Duodenal mucosa (tissue), 2 donors: ENCODE measurements around the gene NPTXR.

Source experiments
- H3K27ac ChIP-seq: one replicate; pipeline ENCODE4 v1.7.0; 2013; ENCODE audit warnings: low read depth, low read length
- H3K27me3 ChIP-seq, 2 donors: one replicate each; pipeline ENCODE4 v1.7.0; 2013; ENCODE audit warnings: low read length in 2 of 2, control low read depth in 1 of 2; ENCODE audit not compliant: insufficient read depth in 2 of 2, control insufficient read depth in 1 of 2
- H3K36me3 ChIP-seq, 2 donors: one replicate each; pipeline ENCODE4 v1.7.0; 2013; ENCODE audit warnings: low read length in 2 of 2, control low read depth in 1 of 2; ENCODE audit not compliant: insufficient read depth in 2 of 2, control insufficient read depth in 1 of 2
- H3K4me1 ChIP-seq, 2 donors: one replicate each; pipeline ENCODE4 v1.7.0; 2013; ENCODE audit warnings: low read length in 2 of 2, control low read depth in 1 of 2; ENCODE audit not compliant: insufficient read depth in 2 of 2, control insufficient read depth in 1 of 2
- H3K4me3 ChIP-seq, 2 donors: one replicate each; pipeline ENCODE4 v1.7.0; 2013; ENCODE audit warnings: low read length in 2 of 2, low read depth in 1 of 2
- H3K9ac ChIP-seq, 2 donors: one replicate each; pipeline ENCODE4 v1.7.0; 2013; ENCODE audit warnings: low read length in 2 of 2, low read depth in 1 of 2
- H3K9me3 ChIP-seq, 2 donors: one replicate each; pipeline ENCODE4 v1.7.0; 2013; ENCODE audit warnings: low read length in 2 of 2, control low read depth in 1 of 2; ENCODE audit not compliant: control insufficient read depth in 1 of 2

NPTXR gene

GRCh38 chr22:38831166-38831945, 12.5 kb downstream of the NPTXR start:
- Histone ChIP-seq H3K27ac (no peak overlapping the region), H3K9ac (no peak overlapping the region), H3K4me1 (no peaks in the 10 kb centered on the region), H3K4me3 (no peak overlapping the region), H3K27me3 (no peaks in the 10 kb centered on the region), H3K9me3 (no peaks in the 10 kb centered on the region), H3K36me3 (no peaks in the 10 kb centered on the region)

GRCh38 chr22:38830845-38831108, 13.1 kb downstream of the NPTXR start:
- no peaks in the 10 kb centered on the region for H3K9me3 ChIP-seq
- no peak overlapping the region for H3K27ac ChIP-seq
- H3K36me3 ChIP-seq: no peaks in the 10 kb centered on the region
- no peak overlapping the region for H3K4me3 ChIP-seq
- no peaks in the 10 kb centered on the region for H3K4me1 ChIP-seq
- H3K27me3 ChIP-seq: no peaks in the 10 kb centered on the region
- H3K9ac ChIP-seq: no peak overlapping the region

- no peak overlapping the region for H3K4me3 ChIP-seq
- H3K27me3 ChIP-seq: no peaks in the 10 kb centered on the region
- H3K9me3 ChIP-seq: no peaks in the 10 kb centered on the region
- H3K27ac ChIP-seq: no peak overlapping the region
- H3K4me1 ChIP-seq: no peaks in the 10 kb centered on the region
- H3K9ac ChIP-seq: no peak overlapping the region
- no peaks in the 10 kb centered on the region for H3K36me3 ChIP-seq
Measured at GRCh38 chr22:38830026-38830844, 13.6 kb downstream of the NPTXR start.

- H3K9ac ChIP-seq: no peak overlapping the region
- no peaks in the 10 kb centered on the region for H3K4me1 ChIP-seq
- H3K36me3 ChIP-seq: no peaks in the 10 kb centered on the region
- H3K9me3 ChIP-seq: no peaks in the 10 kb centered on the region
- H3K27me3 ChIP-seq: no peaks in the 10 kb centered on the region
- H3K4me3 ChIP-seq: no peak overlapping the region
- H3K27ac ChIP-seq: no peak overlapping the region
Measured at GRCh38 chr22:38829485-38829884, 14.3 kb downstream of the NPTXR start.

GRCh38 chr22:38828616-38829205, 15.1 kb downstream of the NPTXR start:
- Histone ChIP-seq H3K9ac (no peak overlapping the region), H3K27ac (no peak overlapping the region), H3K4me1 (no peaks in the 10 kb centered on the region), H3K27me3 (no peaks in the 10 kb centered on the region), H3K9me3 (no peaks in the 10 kb centered on the region), H3K36me3 (no peaks in the 10 kb centered on the region), H3K4me3 (no peak overlapping the region)

- Histone ChIP-seq H3K27me3 (no peaks in the 10 kb centered on the region), H3K9ac (no peak overlapping the region), H3K27ac (no peak overlapping the region), H3K36me3 (no peaks in the 10 kb centered on the region), H3K4me1 (no peaks in the 10 kb centered on the region), H3K9me3 (no peaks in the 10 kb centered on the region), H3K4me3 (no peak overlapping the region)
Measured at GRCh38 chr22:38828191-38828590, 15.6 kb downstream of the NPTXR start.

- no peaks in the 10 kb centered on the region for H3K4me1 ChIP-seq
- no peaks in the 10 kb centered on the region for H3K27me3 ChIP-seq
- H3K27ac ChIP-seq: no peak overlapping the region
- H3K4me3 ChIP-seq: no peak overlapping the region
- no peaks in the 10 kb centered on the region for H3K36me3 ChIP-seq
- H3K9ac ChIP-seq: no peak overlapping the region
- H3K9me3 ChIP-seq: no peaks in the 10 kb centered on the region
Measured at GRCh38 chr22:38827510-38827909, 16.3 kb downstream of the NPTXR start.

- no peaks in the 10 kb centered on the region for H3K9me3 ChIP-seq
- no peak overlapping the region for H3K4me3 ChIP-seq
- no peaks in the 10 kb centered on the region for H3K27me3 ChIP-seq
- no peaks in the 10 kb centered on the region for H3K4me1 ChIP-seq
- H3K27ac ChIP-seq: no peak overlapping the region
- no peaks in the 10 kb centered on the region for H3K36me3 ChIP-seq
- no peak overlapping the region for H3K9ac ChIP-seq
Measured at GRCh38 chr22:38826801-38827200, 17.0 kb downstream of the NPTXR start.

GRCh38 chr22:38826386-38826785, 17.4 kb downstream of the NPTXR start:
- no peaks in the 10 kb centered on the region for H3K4me1 ChIP-seq
- no peaks in the 10 kb centered on the region for H3K9me3 ChIP-seq
- no peak overlapping the region for H3K9ac ChIP-seq
- H3K4me3 ChIP-seq: no peak overlapping the region
- H3K27me3 ChIP-seq: no peaks in the 10 kb centered on the region
- H3K27ac ChIP-seq: no peak overlapping the region
- no peaks in the 10 kb centered on the region for H3K36me3 ChIP-seq

GRCh38 chr22:38824585-38824984, 19.2 kb downstream of the NPTXR start:
- Histone ChIP-seq H3K4me3 (no peak overlapping the region), H3K4me1 (no peaks in the 10 kb centered on the region), H3K9ac (no peak overlapping the region)

More at GRCh38 chr22:38824585-38824984, 19.2 kb downstream of the NPTXR start:
- Histone ChIP-seq H3K27ac (no peak overlapping the region), H3K36me3 (no peaks in the 10 kb centered on the region), H3K27me3 (no peaks in the 10 kb centered on the region), H3K9me3 (no peaks in the 10 kb centered on the region)
